Natural killer cell (primary cell): ENCODE results near the gene RSPH1. TPM values are rescaled to one million over a fixed set of nuclear protein-coding genes. Genes with fewer than 3 reads are reported as not detected.

ENCODE experiments used
- ATAC-seq, 3 donors: fragments of 150-1000 bp in 2 of 3; fragments of 200-7000 bp in 1 of 3; cut with Tn5 transposase; 1 replicate in 1 of 3; 2 replicates in 2 of 3; pipeline ENCODE4 v1.10.0; 2021; ENCODE audit warnings: mild to moderate bottlenecking in 2 of 3, moderate library complexity in 2 of 3
- DNase-seq, 2 donors: peaks; one replicate each; pipeline versions ENCODE4 v3.0.0 to v3.0.0-alpha.2; 2013 to 2021; ENCODE audit warnings: mixed read lengths in 1 of 2
- H3K27ac ChIP-seq: one replicate; pipeline ENCODE4 v1.5.1; 2013; ENCODE audit warnings: mild to moderate bottlenecking, low read length
- H3K27me3 ChIP-seq: one replicate; pipeline ENCODE4 v1.6.1; 2013; ENCODE audit warnings: low read length; ENCODE audit not compliant: control insufficient read depth, insufficient read depth
- H3K36me3 ChIP-seq: one replicate; pipeline ENCODE4 v1.6.1; 2013; ENCODE audit warnings: low read length; ENCODE audit not compliant: control insufficient read depth, insufficient read depth
- H3K4me1 ChIP-seq: one replicate; pipeline ENCODE4 v1.6.1; 2013; ENCODE audit warnings: low read length; ENCODE audit not compliant: control insufficient read depth, insufficient read depth
- H3K4me3 ChIP-seq: one replicate; pipeline ENCODE4 v1.5.1; 2013; ENCODE audit warnings: low read length
- H3K9me3 ChIP-seq: one replicate; pipeline ENCODE4 v1.6.1; 2013; ENCODE audit warnings: low read length; ENCODE audit not compliant: control insufficient read depth, insufficient read depth
- H3K27ac Mint-ChIP-seq, 2 donors: one replicate each; pipeline ENCODE4 v1.8.0; 2022; ENCODE audit warnings: mild to moderate bottlenecking in 2 of 2, mixed read lengths in 2 of 2, moderate library complexity in 1 of 2
- H3K27me3 Mint-ChIP-seq, 2 donors: one replicate each; pipeline ENCODE4 v1.8.0; 2022; ENCODE audit warnings: low read depth in 2 of 2, mixed read lengths in 2 of 2
- H3K36me3 Mint-ChIP-seq: one replicate; pipeline ENCODE4 v1.8.0; 2022; ENCODE audit warnings: mixed read lengths
- H3K4me1 Mint-ChIP-seq, 2 donors: one replicate each; pipeline ENCODE4 v1.8.0; 2022; ENCODE audit warnings: mixed read lengths in 2 of 2
- H3K4me3 Mint-ChIP-seq: one replicate; pipeline ENCODE4 v1.8.0; 2022; ENCODE audit warnings: mild to moderate bottlenecking, moderate library complexity, mixed read lengths
- H3K9me3 Mint-ChIP-seq, 2 donors: one replicate each; pipeline ENCODE4 v1.8.0; 2022; ENCODE audit warnings: mixed read lengths in 2 of 2
- CTCF ChIP-seq: fragments of 200-600 bp; IDR thresholded peaks from one replicate; pipeline ENCODE4 v1.8.0; 2022; ENCODE audit warnings: antibody characterized with exemption
- WGBS: methylation state at CpG from one replicate; pipeline ENCODE4 v1.1.7; 2013; ENCODE audit warnings: missing lambda C conversion rate; ENCODE audit not compliant: insufficient coverage; 5-methylcytosine and 5-hydroxymethylcytosine counted together
- intact Hi-C: fragments of 100-400 bp; cut with micrococcal nuclease; formaldehyde crosslinking; loops from one replicate; pipeline ENCODE4 v1.14.2; 2022
- total RNA-seq, 4 donors: library from RNA; stranded (reverse); fragments of 120-200 nt in 1 of 4; gene quantifications; one replicate each; pipeline versions ENCODE4 v1.2.3 to v1.2.4, GENCODE V29; 2013 to 2022

Gene RSPH1
- total RNA-seq, 3 donors from 2014 or later (not counting 1 experiment from before 2014, with no cell fraction given) = 0.16 TPM; not detected in 2

DNA sequence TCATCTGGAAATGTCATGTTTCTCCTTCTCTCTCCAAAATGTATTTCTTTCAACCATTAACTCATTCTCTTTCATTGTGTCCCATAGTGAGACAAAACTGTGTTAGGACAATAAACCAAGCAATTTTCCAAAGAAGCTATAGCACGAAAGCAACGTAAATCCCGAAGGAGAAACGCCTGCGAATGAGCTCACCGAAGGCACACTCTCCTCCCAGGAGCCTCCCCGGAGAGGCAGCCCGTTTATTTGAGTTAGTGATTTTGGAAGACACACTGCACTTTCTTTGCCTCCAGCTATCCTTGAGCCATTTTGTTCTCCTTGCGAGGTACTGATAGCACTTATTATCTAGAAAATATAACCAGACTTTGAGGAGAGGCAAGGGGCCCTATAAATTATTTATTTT, 41.2 kb downstream of the RSPH1 start:
- Histone ChIP-seq H3K27ac (no peak overlapping the region), H3K27me3 (no peaks in the 10 kb centered on the region), H3K4me3 (no peak overlapping the region), H3K36me3 (no peaks in the 10 kb centered on the region), H3K9me3 (no peaks in the 10 kb centered on the region), H3K4me1 (peaks cover 9% of the 10 kb centered on the region)
- no peak for TF ChIP-seq CTCF
- peaks cover 16 to 29% of the 10 kb centered on the region in 2 donors for H3K27me3 Mint-ChIP-seq
- WGBS = 95% methylated on average over 9 of the region's 9 CpGs
- no peaks in the 10 kb centered on the region for H3K36me3 Mint-ChIP-seq
- ATAC-seq (no peak), DNase-seq (no peak)
- no peak overlapping the region for H3K27ac Mint-ChIP-seq
- no peaks in the 10 kb centered on the region for H3K9me3 Mint-ChIP-seq
- H3K4me3 Mint-ChIP-seq = no peak overlapping the region
- peaks cover 0 to 13% of the 10 kb centered on the region in 2 donors for H3K4me1 Mint-ChIP-seq
- intact Hi-C loops = no loop called here

DNA sequence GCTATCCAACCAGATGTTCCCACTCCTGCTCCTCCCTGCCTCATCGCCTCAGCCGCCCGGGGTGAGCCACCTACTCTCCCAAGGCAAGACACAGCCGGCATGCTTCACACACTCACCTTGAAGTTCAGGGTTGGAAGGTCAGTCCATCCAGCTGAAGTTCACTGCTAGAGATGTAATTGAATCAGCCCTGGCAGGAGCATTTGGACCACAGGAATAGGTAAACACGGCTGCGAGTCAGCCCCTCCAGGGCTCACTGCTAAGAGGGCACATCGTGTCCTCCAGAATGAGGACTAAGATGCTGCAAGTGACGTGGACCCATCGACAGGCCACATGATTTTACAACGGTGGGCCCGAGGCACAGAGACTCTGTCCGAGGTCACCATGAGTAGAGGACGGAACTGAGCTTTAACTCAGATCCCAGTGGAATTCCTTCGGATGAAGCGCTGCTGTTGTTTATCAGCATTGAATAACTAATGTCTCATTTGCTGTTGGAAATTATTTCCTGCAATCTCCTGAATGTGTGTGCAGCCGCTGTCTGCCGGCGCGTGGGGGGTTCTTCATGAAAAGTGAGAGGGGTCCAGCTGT, 41.9 kb downstream of the RSPH1 start:
- no peaks in the 10 kb centered on the region for H3K36me3 Mint-ChIP-seq
- Histone ChIP-seq H3K36me3 (no peaks in the 10 kb centered on the region), H3K27me3 (no peaks in the 10 kb centered on the region), H3K4me1 (peaks cover 9% of the 10 kb centered on the region), H3K4me3 (no peak overlapping the region), H3K9me3 (no peaks in the 10 kb centered on the region), H3K27ac (no peak overlapping the region)
- no peaks in the 10 kb centered on the region for H3K9me3 Mint-ChIP-seq
- no peak for TF ChIP-seq CTCF
- no peak for DNase-seq
- 96% methylated on average over 19 of the region's 19 CpGs for WGBS
- ATAC-seq = no peak
- no peak overlapping the region for H3K4me3 Mint-ChIP-seq
- peaks cover 0 to 15% of the 10 kb centered on the region in 2 donors for H3K4me1 Mint-ChIP-seq
- intact Hi-C loops = no loop called here
- peaks cover 17 to 36% of the 10 kb centered on the region in 2 donors for H3K27me3 Mint-ChIP-seq
- no peak overlapping the region for H3K27ac Mint-ChIP-seq

DNA sequence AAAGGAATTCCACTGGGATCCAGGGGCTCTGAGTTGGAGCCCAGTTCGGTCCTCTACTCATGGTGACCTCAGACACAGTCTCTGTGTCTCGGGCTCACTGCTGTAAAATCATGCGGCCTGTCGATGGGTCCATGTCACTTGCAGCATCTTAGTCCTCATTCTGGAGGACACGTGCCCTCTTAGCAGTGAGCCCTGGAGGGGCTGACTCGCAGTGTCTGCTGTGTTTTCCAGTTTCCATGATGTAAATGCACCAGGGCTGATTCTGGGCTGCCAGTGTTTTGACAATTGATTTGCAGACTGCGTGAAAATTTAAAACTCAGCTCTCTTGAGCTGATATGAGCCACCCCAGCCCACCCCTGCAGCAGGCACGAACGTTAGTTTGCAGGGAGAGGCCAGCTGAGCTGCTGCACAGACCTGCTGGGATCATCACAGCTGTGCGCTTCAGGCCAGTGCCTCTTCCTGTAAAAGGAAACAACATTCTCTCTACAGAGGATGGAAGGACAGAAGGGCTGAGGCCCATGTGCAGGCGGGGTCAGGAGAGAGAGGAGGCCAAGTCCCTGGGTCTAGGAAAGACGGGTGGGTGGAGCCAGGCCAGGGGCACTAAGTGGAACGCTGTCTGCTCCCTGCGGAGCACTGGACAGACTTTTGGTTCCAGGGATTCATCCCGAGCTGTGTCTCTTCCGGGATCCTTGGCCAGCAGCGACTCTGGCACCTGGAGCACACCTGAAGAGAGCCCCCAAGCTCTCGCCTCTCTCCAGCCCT, 42.6 kb downstream of the RSPH1 start:
- intact Hi-C loops = no loop called here
- Histone ChIP-seq H3K36me3 (no peaks in the 10 kb centered on the region), H3K9me3 (no peaks in the 10 kb centered on the region), H3K27ac (no peak overlapping the region), H3K4me1 (peaks cover 9% of the 10 kb centered on the region), H3K27me3 (no peaks in the 10 kb centered on the region), H3K4me3 (no peak overlapping the region)
- TF ChIP-seq CTCF = no peak
- Mint-ChIP-seq H3K4me3 (no peak overlapping the region), H3K36me3 (no peaks in the 10 kb centered on the region), H3K4me1 (peaks cover 0 to 15% of the 10 kb centered on the region in 2 donors), H3K27me3 (peaks cover 23 to 43% of the 10 kb centered on the region in 2 donors), H3K27ac (no peak overlapping the region), H3K9me3 (no peaks in the 10 kb centered on the region)
- no peak for ATAC-seq
- WGBS = 66% methylated on average over 18 of the region's 18 CpGs
- DNase-seq = no peak
